Transverse colon (tissue), 4 donors: Measurements from ENCODE around the gene PVALB. TPM values are rescaled to one million over a fixed set of nuclear protein-coding genes. Genes with fewer than 3 reads are reported as not detected.

Experiments used
- DNase-seq: peaks from one replicate; pipeline ENCODE4 v3.0.0-alpha.2; 2019
- H3K27ac ChIP-seq, 4 donors: fragments of 200-600 bp; sonication (generic); 2 replicates each; pipeline ENCODE4 v1.5.1; 2016 to 2018; ENCODE audit warnings: inconsistent platforms in 4 of 4
- H3K27me3 ChIP-seq: fragments of 200-600 bp; sonication (generic); 2 replicates; pipeline ENCODE4 v1.5.1; 2017; ENCODE audit warnings: inconsistent platforms
- H3K36me3 ChIP-seq, 4 donors: fragments of 200-600 bp; sonication (generic); 2 replicates each; pipeline ENCODE4 v1.5.1; 2017 to 2019; ENCODE audit warnings: inconsistent platforms in 4 of 4
- H3K4me1 ChIP-seq, 4 donors: fragments of 200-600 bp; sonication (generic); 2 replicates each; pipeline ENCODE4 v1.5.1; 2017 to 2020; ENCODE audit warnings: inconsistent platforms in 4 of 4
- H3K4me3 ChIP-seq, 4 donors: fragments of 200-600 bp; sonication (generic); 1 replicate in 1 of 4; 2 replicates in 3 of 4; pipeline versions ENCODE4 v1.5.1 to v1.6.1; 2017 to 2019; ENCODE audit warnings: inconsistent platforms in 4 of 4
- H3K9me3 ChIP-seq, 2 donors: fragments of 200-600 bp; sonication (generic); 2 replicates each; pipeline ENCODE4 v1.5.1; 2017 to 2019; ENCODE audit warnings: inconsistent platforms in 2 of 2
- EP300 ChIP-seq: sonication (generic); formaldehyde crosslinking; IDR thresholded peaks from one replicate; pipeline ENCODE4 v1.6.1; 2017; ENCODE audit warnings: antibody characterized with exemption, low read depth
- POLR2A ChIP-seq: fragments of 450-650 bp; IDR thresholded peaks from one replicate; pipeline ENCODE4 v1.6.1; 2016; ENCODE audit warnings: antibody characterized with exemption, mild to moderate bottlenecking, moderate library complexity
- POLR2AphosphoS5 ChIP-seq, 3 donors: sonication (generic); formaldehyde crosslinking; IDR thresholded peaks; one replicate each; pipeline ENCODE4 v1.6.1; 2016; ENCODE audit warnings: antibody characterized with exemption in 3 of 3
- WGBS, 2 donors: methylation state at CpG; one replicate each; pipeline ENCODE4 v1.1.5; 2018; ENCODE audit warnings: low coverage in 1 of 2; 5-methylcytosine and 5-hydroxymethylcytosine counted together
- in situ Hi-C, 4 donors: fragments of 200-750 bp; cut with MboI; loops; one replicate each; pipeline versions ENCODE4 v1.15.0 to v1.15.1; 2017; ENCODE audit warnings: low sequenced_read_pairs in 3 of 4, low pct_ligation_motif_present in 1 of 4, low pct_unique_long_range_greater_than_20kb in 1 of 4
- intact Hi-C: fragments of 100-400 bp; cut with DNase I; formaldehyde crosslinking; loops from one replicate; pipeline ENCODE4 v1.15.1; 2023; ENCODE audit warnings: low total_unique reads
- total RNA-seq, 4 donors: library from RNA; depleted of rRNA; stranded (reverse); fragments of >200 nt; gene quantifications; one replicate each; pipeline ENCODE4 v1.1.0, GENCODE V29; 2016
- TF ChIP-seq, protein P1 (sequence below), 5 experiments: fragments of 200-600 bp in 3 of 5; fragments of 450-650 bp in 2 of 5; sonication (generic) in 3 of 5; IDR thresholded peaks; 1 replicate in 2 of 5; 2 replicates in 3 of 5; pipeline ENCODE4 v1.5.1; 2016 to 2017; ENCODE audit warnings: antibody characterized with exemption in 5 of 5, inconsistent platforms in 3 of 5, mild to moderate bottlenecking in 2 of 5, moderate library complexity in 1 of 5

The PVALB gene
- total RNA-seq, 4 donors from 2014 or later: 2.7 TPM; not detected in 3

DNA sequence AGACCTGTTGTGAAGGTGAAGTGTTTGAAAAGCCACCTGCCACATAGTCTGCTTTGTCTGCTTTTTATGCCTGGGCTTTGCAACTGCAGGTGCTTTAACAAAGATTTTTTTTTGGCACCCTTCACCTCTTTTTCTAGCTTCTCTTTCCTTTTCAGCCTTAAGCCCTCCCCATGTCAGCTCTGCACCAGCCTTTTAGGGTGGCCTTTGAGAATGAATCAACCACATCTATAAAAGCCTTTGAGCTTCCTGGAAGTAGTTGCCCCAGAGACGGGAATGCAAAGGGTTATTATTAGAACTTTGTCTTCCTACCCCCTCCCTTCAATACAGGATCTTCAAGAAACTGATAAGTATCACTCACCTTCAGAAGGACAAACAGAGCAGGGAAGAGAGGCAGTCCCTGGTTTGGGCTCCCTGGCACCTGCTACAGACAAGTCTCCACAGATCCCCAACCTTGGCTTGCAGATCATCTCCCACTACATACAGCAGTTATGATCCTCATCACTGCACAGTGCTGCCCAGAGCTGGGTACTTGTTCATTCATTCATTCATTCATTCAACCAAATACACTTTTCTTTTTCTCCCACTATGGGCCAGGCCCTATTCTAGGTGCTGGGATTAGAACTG lies 8.0 kb downstream of the PVALB start:
- Histone ChIP-seq H3K27me3 (peaks cover 19% of the 10 kb centered on the region), H3K9me3 (no peaks in the 10 kb centered on the region), H3K4me1 (no peaks in the 10 kb centered on the region), H3K4me3 (no peak overlapping the region), H3K36me3 (no peaks in the 10 kb centered on the region), H3K27ac (no peak overlapping the region)
- in situ Hi-C loops: no loop called here
- 17 to 33% methylated on average over 1 of the region's 1 CpG for WGBS, 2 donors
- DNase-seq: no peak
- TF ChIP-seq EP300: no peak
- TF ChIP-seq, protein P1, sequence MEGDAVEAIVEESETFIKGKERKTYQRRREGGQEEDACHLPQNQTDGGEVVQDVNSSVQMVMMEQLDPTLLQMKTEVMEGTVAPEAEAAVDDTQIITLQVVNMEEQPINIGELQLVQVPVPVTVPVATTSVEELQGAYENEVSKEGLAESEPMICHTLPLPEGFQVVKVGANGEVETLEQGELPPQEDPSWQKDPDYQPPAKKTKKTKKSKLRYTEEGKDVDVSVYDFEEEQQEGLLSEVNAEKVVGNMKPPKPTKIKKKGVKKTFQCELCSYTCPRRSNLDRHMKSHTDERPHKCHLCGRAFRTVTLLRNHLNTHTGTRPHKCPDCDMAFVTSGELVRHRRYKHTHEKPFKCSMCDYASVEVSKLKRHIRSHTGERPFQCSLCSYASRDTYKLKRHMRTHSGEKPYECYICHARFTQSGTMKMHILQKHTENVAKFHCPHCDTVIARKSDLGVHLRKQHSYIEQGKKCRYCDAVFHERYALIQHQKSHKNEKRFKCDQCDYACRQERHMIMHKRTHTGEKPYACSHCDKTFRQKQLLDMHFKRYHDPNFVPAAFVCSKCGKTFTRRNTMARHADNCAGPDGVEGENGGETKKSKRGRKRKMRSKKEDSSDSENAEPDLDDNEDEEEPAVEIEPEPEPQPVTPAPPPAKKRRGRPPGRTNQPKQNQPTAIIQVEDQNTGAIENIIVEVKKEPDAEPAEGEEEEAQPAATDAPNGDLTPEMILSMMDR (IDR thresholded peaks at IDR 0.05): no peak
- TF ChIP-seq POLR2AphosphoS5 (IDR thresholded peaks at IDR 0.05): no peak
- TF ChIP-seq POLR2A: no peak
- intact Hi-C loops: no loop called here

DNA sequence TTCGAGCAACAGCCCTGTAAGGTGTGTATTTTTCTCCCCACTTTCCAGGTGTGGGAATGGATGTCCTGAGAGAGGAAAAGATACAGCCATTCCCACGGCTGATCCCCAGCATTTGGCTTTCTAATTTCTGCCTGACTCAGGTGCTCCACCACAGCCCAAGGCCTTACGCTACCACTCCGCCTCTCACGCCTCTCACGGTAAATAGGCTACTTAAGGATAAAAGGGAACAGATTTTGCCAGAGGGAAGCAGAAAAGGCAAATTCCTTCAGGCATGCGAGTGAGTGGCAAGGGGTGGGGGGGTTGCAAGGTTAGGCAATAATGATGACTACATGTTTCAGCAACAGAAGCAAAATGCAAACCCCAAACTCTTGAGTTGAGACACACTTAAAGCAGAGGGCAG lies 9.2 kb downstream of the PVALB start:
- H3K9me3 ChIP-seq: no peaks in the 10 kb centered on the region
- in situ Hi-C loops: no loop called here
- WGBS, 2 donors: 89 to 95% methylated on average over 6 to 7 of the region's 7 CpGs

DNA sequence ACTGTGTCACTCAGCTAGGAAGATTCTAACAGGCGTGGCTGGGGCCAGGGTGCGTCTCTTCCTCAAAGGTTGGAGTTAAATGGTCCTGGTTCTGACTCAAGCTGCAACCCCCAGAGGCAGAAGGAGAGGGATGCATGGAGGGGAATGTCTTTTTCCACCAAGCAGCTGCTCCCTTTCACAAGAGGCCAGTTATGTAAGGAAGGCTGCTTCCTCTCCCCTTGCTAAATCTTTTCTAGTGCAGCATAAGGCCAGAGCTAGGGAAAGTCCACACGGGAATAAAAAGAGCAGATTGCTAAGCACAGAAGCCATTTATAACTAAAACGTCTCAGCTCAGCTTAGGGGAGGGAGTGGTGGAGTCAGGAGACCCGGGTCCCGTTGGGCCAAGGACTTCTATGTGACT lies 10.0 kb downstream of the PVALB start:
- no peaks in the 10 kb centered on the region for H3K4me1 ChIP-seq
- TF ChIP-seq POLR2AphosphoS5 (IDR thresholded peaks at IDR 0.05): no peak
- TF ChIP-seq, protein P1 (IDR thresholded peaks at IDR 0.05): no peak
- TF ChIP-seq EP300: no peak
- TF ChIP-seq POLR2A: no peak
- H3K36me3 ChIP-seq: no peaks in the 10 kb centered on the region
- 50 to 67% methylated on average over 1 to 6 of the region's 6 CpGs for WGBS, 2 donors
- DNase-seq: no peak
- in situ Hi-C loops: no loop called here
- H3K4me3 ChIP-seq: no peak overlapping the region
- intact Hi-C loops: no loop called here
- H3K9me3 ChIP-seq: no peaks in the 10 kb centered on the region
- H3K27ac ChIP-seq: no peak overlapping the region
- H3K27me3 ChIP-seq: peaks cover 11% of the 10 kb centered on the region

More for the DNA sequence above, 9.2 kb downstream of the PVALB start:
- Histone ChIP-seq H3K27ac (no peak overlapping the region), H3K4me1 (no peaks in the 10 kb centered on the region), H3K36me3 (no peaks in the 10 kb centered on the region), H3K27me3 (peaks cover 11% of the 10 kb centered on the region), H3K4me3 (no peak overlapping the region)
- no peak for DNase-seq
- TF ChIP-seq EP300: no peak
- TF ChIP-seq POLR2A: no peak
- TF ChIP-seq, protein P1 (IDR thresholded peaks at IDR 0.05): no peak
- no peak for TF ChIP-seq POLR2AphosphoS5 (IDR thresholded peaks at IDR 0.05)
- intact Hi-C loops: no loop called here

DNA sequence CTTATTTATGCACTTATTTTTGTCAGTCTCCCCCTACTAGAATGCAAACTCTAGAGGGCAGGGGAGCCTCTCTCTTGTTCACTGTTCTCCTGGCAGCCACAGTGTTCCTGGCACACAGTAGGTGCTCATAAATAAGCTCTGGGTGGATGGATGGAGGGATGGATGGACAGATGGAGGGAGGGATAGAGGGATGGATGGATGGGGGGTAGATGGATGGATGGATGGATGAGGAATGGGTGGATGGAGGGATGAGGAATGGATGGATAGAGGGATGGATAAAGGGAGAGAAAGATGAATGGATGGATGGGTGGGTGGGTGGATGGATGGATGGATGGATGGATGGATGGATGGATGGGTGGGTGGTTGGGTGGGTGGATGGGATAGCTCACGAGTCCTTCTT lies 13.5 kb downstream of the PVALB start:
- Histone ChIP-seq H3K27ac (no peak overlapping the region), H3K4me3 (no peak overlapping the region)
- TF ChIP-seq POLR2A (no peak), EP300 (no peak), POLR2AphosphoS5 (IDR thresholded peaks at IDR 0.05) (no peak)
- TF ChIP-seq, protein P1 (IDR thresholded peaks at IDR 0.05): no peak

More for the DNA sequence above, 13.5 kb downstream of the PVALB start:
- WGBS, 2 donors: 33% methylated on average over 1 of the region's 1 CpG; no CpG with 5 or more reads in 1 of the 2 donors
- no peaks in the 10 kb centered on the region for H3K36me3 ChIP-seq
- in situ Hi-C loops (no loop called here), intact Hi-C loops (no loop called here)
- H3K4me1 ChIP-seq: no peaks in the 10 kb centered on the region
- peaks cover 11% of the 10 kb centered on the region for H3K27me3 ChIP-seq
- no peak for DNase-seq
- no peaks in the 10 kb centered on the region for H3K9me3 ChIP-seq
